Large intestine (tissue), 3 donors: ENCODE measurements around the gene ATP10A. TPM values are rescaled to one million over a fixed set of nuclear protein-coding genes. Genes with fewer than 3 reads are reported as not detected.

Experiments used
- DNase-seq, 2 donors: peaks; one replicate each; pipeline versions ENCODE4 v3.0.0 to v3.0.0-alpha.2; 2013
- H3K27ac ChIP-seq: one replicate; pipeline ENCODE4 v1.5.1; 2013; ENCODE audit warnings: low read length
- H3K27me3 ChIP-seq: 2 replicates; pipeline ENCODE4 v1.6.1; 2013; ENCODE audit warnings: low read length; ENCODE audit not compliant: control insufficient read depth, insufficient read depth
- H3K36me3 ChIP-seq: 2 replicates; pipeline ENCODE4 v1.6.1; 2013; ENCODE audit warnings: low read length; ENCODE audit not compliant: control insufficient read depth, insufficient read depth
- H3K4me1 ChIP-seq: one replicate; pipeline ENCODE4 v1.6.1; 2013; ENCODE audit warnings: low read length; ENCODE audit not compliant: control insufficient read depth, insufficient read depth
- H3K4me3 ChIP-seq: one replicate; pipeline ENCODE4 v1.5.1; 2013; ENCODE audit warnings: low read length
- H3K9me3 ChIP-seq: one replicate; pipeline ENCODE4 v1.6.1; 2013; ENCODE audit warnings: mild to moderate bottlenecking, low read depth, low read length, moderate library complexity; ENCODE audit not compliant: control insufficient read depth
- WGBS: methylation state at CpG from one replicate; pipeline ENCODE4 v1.1.5; 2013; ENCODE audit warnings: low lambda C conversion rate; ENCODE audit not compliant: insufficient coverage; 5-methylcytosine and 5-hydroxymethylcytosine counted together
- polyA plus RNA-seq: library from polyadenylated mRNA; unstranded; fragments of 120-200 nt; gene quantifications from one replicate; pipeline ENCODE4 v1.2.1, GENCODE V29; 2013

Gene ATP10A
- polyA plus RNA-seq, 1 donor = 2.2 TPM

DNA sequence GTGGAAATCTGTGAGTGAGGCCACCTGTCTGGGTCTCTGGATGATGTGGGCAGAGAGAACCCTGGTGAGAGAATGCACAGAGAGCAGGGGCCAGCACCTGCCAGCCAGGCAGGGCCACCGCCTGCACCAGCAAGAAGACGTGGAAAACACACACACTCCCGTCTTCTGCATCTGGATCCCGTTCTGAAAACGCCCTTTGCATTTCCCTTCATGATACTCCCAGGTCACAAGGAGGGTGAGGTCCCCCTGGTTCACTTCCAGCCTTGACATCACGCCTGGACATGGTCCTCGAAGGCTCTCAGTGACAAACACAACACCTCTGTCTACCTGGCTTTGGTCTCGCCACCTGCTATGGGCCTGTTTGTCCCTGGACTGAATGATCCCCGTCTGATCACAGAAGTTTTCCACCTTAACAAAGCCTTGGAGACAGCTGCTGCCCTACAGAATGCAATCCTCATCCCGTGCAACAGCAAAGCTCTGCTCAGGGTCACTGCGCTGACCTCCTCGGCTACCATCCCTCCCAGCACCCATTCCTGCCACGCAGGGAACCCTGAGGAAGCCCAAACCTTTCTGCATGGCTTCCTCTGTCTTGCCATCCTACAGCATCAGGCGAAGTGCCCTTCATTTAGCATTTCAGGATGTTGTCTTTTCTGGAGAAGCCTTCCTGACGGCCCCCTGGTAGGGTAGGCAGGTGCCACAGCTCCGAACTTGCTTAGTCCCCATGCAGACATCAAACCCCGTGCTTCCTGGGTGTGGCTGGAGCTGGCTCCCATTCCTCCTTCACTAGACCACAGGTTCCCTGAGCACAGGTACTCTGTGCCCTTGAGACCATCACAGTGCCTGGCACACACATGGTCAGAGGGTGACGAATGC lies 122.5 kb downstream of the ATP10A start:
- H3K4me1 ChIP-seq = no peaks in the 10 kb centered on the region
- DNase-seq = no peak
- no CpG with 5 or more reads among the region's 18 CpGs for WGBS

DNA sequence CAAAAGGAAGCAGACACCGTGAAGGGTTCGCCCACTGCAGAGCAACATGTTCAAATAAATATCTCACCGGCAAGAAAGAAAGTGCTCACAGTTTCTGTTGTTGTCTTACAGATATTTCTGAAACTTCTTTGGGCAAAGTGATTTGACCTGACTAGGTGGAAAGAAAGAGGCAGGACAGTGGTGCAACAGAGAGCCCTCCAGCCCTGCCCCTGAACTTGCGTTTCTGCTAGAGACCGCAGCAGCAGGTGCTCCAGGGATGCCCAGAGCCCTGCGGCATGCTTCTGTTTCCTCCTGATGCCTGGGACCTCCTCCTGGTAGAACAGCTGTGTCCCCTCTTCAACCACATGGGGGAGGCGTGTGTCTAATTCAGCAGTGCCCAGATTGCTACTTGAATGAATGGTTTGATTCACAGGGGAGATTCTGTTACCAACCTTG lies 123.4 kb downstream of the ATP10A start:
- no peak overlapping the region for H3K4me3 ChIP-seq
- no peak overlapping the region for H3K27ac ChIP-seq
- H3K36me3 ChIP-seq = no peaks in the 10 kb centered on the region
- no peak for DNase-seq
- no CpG with 5 or more reads among the region's 7 CpGs for WGBS
- H3K9me3 ChIP-seq = no peaks in the 10 kb centered on the region
- H3K27me3 ChIP-seq = peaks cover 4% of the 10 kb centered on the region
- no peaks in the 10 kb centered on the region for H3K4me1 ChIP-seq

More for the DNA sequence above, 122.5 kb downstream of the ATP10A start:
- Histone ChIP-seq H3K4me3 (no peak overlapping the region), H3K27me3 (peaks cover 4% of the 10 kb centered on the region), H3K36me3 (no peaks in the 10 kb centered on the region), H3K9me3 (no peaks in the 10 kb centered on the region), H3K27ac (no peak overlapping the region)

DNA sequence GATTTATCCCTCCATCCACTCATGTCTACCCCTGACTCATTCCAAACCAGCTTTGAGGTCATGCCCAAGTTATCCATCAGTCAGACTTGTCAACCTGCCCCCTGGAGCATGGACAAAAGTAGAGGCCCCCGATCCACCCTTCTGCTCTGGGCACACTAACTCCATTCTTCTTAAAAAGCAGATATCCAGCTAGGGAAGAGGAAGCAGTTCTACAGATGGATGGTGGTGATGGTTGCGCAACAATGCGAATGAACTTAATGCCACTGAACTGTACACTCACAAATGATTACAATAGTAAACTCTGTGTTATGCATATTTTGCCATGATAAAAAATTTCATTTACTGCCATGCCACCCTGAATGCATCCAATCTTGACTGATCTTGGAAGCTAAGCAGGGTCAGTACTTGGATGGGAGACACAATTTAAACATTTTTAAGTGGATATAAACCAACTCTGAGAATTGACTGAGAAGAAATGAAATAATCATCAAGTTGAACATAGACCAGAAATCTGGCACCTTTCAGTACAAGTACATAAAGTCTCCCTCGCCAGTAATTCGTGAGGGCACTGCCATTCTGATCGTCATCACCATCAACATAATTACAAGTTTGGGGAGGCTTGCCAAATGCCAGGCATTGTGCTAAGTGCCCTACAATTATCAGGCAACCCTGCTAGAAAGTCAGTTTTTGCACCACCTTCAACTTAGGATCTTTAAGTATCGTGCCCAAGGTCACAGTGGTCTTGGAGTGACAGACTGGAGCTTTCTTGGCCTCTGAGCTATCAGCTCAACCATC lies 124.8 kb downstream of the ATP10A start:
- DNase-seq = no peak
- no peaks in the 10 kb centered on the region for H3K9me3 ChIP-seq
- H3K27me3 ChIP-seq = peaks cover 4% of the 10 kb centered on the region
- no peak overlapping the region for H3K4me3 ChIP-seq
- no peaks in the 10 kb centered on the region for H3K36me3 ChIP-seq
- H3K4me1 ChIP-seq = no peaks in the 10 kb centered on the region
- no peak overlapping the region for H3K27ac ChIP-seq
- WGBS = no CpG with 5 or more reads among the region's 7 CpGs

DNA sequence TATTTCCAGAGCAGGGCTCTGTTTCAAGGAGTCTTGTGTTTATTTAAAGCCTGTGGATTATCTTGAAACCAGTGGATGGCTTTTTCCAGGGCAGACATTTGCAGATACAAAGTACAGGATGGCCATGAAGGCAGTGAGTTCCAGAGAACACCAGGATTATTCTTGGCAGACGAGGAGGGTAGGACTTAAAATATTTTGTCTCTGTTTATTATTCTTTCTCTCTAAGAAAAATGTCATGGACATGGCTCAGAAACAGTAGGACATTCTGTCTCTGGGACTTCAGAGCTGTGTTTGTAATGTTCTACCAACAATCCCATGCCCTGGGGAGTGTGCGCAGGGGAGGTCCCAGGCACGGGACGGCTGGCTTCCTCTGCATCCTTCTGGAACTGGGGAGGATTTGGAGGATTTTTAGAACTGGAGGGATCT lies 125.9 kb downstream of the ATP10A start:
- H3K27me3 ChIP-seq = peaks cover 4% of the 10 kb centered on the region
- no peaks in the 10 kb centered on the region for H3K4me1 ChIP-seq
- H3K4me3 ChIP-seq = no peak overlapping the region
- H3K9me3 ChIP-seq = no peaks in the 10 kb centered on the region
- H3K36me3 ChIP-seq = no peaks in the 10 kb centered on the region
- H3K27ac ChIP-seq = no peak overlapping the region
- no CpG with 5 or more reads among the region's 4 CpGs for WGBS
- no peak for DNase-seq

DNA sequence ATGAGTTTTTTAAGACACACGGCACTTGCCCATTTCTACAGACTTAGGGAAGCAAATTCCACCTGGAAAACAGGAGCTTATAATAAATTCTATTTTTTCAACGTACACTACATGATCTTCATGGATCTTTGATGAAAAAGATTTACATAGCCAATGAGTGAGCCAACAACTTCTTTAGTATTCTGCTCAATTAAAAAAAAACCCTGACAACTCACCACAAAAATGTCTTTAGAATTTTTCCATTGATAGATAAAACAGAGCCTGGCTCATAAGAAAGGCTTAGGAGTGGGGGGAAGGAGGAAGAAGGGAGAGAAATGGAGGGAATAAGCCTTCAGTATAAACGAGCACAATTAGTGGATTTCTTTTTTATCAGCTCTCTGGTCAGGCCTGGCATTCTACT lies 126.7 kb downstream of the ATP10A start:
- 83% methylated on average over 1 of the region's 3 CpGs for WGBS
- Histone ChIP-seq H3K9me3 (no peaks in the 10 kb centered on the region), H3K27ac (no peak overlapping the region), H3K4me1 (no peaks in the 10 kb centered on the region), H3K27me3 (peaks cover 4% of the 10 kb centered on the region), H3K36me3 (no peaks in the 10 kb centered on the region), H3K4me3 (no peak overlapping the region)
- no peak for DNase-seq

DNA sequence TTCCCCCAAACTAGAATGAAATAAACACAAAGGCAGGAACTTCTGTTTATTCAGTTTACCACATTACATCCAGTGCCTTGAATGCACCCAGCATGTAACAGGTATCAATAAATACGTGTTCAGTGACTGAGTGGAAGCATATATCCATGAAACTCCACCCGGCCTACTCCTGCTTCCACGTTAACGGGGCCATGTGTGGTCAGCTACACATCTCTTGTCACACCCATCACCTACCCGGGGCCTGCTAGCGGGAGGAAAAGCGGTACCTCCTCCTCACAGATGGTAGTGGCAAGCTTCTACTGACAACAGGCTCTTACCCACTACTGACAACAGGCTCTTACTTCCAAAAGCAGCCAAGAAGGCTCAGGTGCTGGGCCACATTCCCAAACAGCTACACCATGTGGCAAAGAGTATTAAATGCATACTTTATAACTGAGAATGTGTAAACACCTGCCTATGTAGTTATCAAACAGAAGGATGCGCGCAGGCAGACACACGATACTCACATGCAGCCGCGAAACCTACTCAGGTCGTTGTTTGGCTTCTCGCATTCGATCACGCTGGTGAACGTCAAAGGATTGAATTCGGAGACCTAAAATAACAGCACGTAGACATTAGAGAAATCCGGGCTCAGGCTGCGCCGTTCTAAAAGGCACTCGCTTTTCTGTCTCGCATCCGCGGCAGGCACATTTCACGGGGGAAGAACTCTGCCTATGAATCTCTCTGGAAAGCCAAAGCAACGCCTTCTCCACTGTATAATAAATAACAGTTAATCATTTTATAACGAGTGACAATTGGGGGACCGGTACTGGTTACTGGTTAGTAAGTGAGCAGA lies 127.4 kb downstream of the ATP10A start:
- no peak overlapping the region for H3K27ac ChIP-seq
- H3K27me3 ChIP-seq = no peaks in the 10 kb centered on the region
- H3K4me3 ChIP-seq = no peak overlapping the region
- H3K9me3 ChIP-seq = no peaks in the 10 kb centered on the region
- no peak for DNase-seq
- 82% methylated on average over 11 of the region's 30 CpGs for WGBS
- no peaks in the 10 kb centered on the region for H3K4me1 ChIP-seq
- no peaks in the 10 kb centered on the region for H3K36me3 ChIP-seq

DNA sequence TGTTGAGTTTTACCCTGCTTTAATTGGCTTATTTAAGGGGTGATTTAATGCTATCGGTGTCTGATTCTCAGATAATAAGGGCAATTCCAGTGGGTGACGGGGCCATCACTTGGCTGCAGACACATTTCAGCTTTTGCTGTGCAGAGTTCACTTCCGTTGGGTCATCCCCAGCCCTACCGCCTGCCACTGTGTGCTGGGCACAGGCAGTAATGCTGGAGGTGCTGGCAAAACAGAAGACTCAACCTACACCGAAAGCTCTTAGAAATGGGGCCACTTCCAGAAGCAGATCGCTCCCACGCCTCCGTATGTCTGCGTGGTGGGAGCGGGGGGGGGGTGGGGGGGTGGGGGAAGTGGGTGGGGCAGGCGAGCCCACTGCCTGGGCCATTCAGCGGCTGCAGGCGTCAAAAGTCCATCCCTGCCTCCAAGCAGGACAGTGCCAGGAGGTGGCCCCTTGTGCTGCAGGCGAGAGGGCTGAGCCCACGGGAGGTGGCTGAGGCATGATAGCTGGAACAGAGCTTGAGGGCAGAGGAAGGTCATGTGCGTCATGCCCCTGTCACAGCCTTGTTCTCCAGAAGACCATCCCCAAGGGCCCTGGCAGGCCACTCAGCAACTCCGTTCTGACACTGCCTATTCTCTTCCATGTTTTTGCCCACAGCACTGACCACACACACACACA lies 128.3 kb downstream of the ATP10A start:
- Histone ChIP-seq H3K27ac (no peak overlapping the region), H3K4me1 (no peaks in the 10 kb centered on the region), H3K27me3 (no peaks in the 10 kb centered on the region), H3K36me3 (no peaks in the 10 kb centered on the region), H3K4me3 (no peak overlapping the region), H3K9me3 (no peaks in the 10 kb centered on the region)
- WGBS = 70% methylated on average over 2 of the region's 17 CpGs
- DNase-seq = no peak

DNA sequence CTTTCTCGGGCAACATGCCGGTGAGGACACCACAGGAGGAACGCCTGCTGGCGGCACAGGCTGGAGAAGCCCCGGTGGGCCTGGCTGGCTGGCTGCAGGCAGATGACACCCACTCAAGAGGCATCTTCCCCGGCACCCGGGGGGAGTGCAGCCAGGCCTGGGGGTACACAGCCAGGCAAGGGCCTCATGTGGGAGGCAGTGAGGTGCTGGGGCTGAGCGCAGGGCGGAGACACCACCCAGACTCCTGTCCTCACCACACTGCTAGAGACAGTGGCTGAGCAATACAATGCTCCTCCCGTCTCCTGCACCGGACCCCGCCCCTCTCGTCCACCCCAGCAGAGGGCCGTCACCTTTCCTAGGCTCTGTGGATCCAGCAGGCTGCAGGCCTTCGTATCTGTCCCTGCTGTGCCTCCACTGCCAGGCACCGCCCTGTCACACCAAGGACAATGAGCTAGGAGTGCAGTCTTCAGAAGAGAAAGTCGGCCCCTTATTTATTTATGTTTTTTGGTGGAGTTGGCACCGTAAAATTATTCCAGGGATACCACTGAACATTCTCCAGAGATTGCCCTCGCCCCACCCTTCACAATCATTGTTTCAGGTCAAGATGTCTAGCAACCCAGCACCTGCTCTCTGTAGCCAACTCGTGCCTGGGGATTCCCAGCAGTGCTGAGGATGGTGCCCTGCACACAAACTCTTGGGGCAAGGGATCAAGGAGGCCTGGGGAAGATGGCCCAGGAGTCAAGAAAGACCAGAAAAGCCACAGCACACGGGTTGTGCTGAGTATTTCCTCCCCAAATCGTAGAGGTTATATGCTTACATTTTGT lies 129.1 kb downstream of the ATP10A start:
- no peaks in the 10 kb centered on the region for H3K4me1 ChIP-seq
- H3K27me3 ChIP-seq = no peaks in the 10 kb centered on the region
- 80% methylated on average over 2 of the region's 22 CpGs for WGBS
- no peaks in the 10 kb centered on the region for H3K9me3 ChIP-seq
- no peaks in the 10 kb centered on the region for H3K36me3 ChIP-seq
- H3K4me3 ChIP-seq = no peak overlapping the region
- H3K27ac ChIP-seq = no peak overlapping the region
- no peak for DNase-seq

DNA sequence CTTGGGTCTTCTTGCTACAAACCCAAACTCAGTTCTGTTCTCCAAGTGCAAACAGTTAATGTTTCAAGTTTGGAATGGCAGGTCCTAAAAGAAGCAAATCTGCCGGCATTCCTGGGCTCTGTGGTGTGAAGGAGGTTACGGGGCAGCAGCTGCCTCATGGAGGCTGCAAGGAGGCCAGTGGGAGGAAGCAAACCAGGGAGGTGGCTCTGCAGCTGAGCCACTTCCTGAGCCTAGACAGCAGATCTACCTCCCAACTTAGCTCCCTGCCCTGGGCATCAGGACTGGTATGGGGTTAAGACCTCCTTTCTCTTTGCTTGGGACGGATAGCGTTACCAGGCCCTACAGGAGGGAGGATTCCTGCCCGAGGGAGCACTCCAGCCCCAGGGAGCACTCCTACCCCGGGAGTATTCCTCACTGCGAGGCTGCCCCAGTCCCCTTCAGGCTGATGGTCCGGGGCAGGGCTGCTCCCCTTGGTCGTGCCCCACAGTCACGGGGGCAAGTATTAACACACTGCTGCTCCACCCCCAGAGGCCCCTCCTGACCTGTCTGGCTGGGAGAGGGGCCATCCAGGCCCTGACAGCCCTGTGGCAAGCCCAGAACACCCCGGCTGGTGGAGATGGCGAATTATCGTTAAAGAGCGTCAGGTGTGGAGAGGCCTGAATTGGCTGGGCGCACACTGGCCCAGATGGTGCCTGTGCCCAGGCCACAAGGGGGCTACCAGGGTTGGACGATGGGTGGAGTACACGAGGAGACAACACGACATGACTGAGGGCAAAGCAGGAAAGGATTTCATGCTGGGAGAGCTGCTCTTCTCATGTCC lies 129.9 kb downstream of the ATP10A start:
- Histone ChIP-seq H3K36me3 (no peaks in the 10 kb centered on the region), H3K9me3 (no peaks in the 10 kb centered on the region), H3K4me3 (no peak overlapping the region), H3K27ac (no peak overlapping the region), H3K4me1 (no peaks in the 10 kb centered on the region), H3K27me3 (no peaks in the 10 kb centered on the region)
- DNase-seq = no peak
- no CpG with 5 or more reads among the region's 18 CpGs for WGBS
